GM19395 (cell line): ENCODE data around the gene NUDT8.
"Not testable (repeated sequence)": the region's sequence is repeated elsewhere in the genome, so short reads cannot be mapped to it uniquely, and the experiment has no call there.

Experiments
- ATAC-seq: cut with Tn5 transposase; IDR thresholded peaks from one replicate; pipeline ENCODE4 v1.9.1; 2021; ENCODE audit warnings: mild to moderate bottlenecking, moderate library complexity; ENCODE audit not compliant: unreplicated experiment

Gene NUDT8

GRCh38 chr11:67630228-67630942 lies 648 bp upstream of the NUDT8 start:
- peak; percentile 65 for ATAC-seq

GRCh38 chr11:67628710-67629385 lies 889 bp downstream of the NUDT8 start:
- ATAC-seq: no peak

DNA sequence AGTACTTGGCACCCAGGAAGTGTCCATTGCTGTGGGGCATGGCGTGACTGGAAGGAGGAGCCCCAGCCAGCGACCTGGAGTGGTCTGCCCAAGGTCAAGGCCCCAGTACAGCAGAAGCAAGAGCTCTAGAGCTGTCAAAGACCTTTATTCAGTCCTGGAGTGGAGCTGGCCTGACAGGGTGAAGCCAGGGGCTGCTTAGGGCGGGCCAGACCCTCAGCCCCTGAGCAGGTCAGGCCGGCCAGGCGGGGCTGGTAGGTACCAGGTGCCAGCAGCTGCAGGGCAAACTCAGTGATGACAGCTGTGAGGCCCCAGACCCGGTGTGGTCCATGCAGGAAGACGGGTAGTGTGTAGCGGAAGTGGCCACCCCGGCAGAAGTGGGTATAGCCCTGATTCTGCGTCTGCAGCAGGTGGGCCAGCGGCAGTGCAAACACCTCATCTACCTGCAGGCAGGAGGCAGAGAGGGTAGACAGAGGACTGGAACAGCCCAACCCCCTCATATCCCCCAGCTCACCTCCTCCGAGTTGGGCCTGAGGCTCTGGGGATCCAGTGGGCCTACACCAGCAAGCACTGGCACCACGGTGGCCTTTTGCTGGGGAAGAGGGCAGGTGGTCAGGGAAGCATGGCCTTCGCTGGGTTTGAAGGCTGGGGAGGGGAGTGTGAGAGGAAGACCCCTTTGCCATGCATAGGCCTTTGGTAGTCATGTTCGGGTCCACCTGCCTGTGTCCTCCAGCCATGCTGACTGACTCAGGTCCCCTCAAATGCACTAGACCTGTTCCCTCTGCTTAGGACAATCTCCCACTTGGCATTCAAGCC lies 1.7 kb downstream of the NUDT8 start:
- ATAC-seq: no peak

DNA sequence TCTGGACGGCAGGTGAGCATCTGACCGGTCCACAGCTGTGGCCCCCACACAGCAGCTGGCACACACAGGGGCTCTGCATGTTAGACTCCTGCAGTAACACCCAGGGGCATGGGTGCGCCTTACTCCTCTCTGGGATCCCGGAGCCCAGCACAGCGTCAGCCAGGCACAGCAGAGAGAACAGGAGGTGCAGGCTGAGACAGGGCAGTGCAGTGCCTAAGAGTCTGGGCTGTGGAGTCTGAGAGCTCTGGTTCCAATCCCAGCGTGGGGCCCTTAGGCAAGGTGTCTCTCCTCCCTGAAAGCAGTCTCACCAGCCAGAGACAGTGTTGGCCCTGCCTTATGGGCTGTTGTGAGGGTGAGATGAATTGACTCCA lies 2.3 kb downstream of the NUDT8 start:
- ATAC-seq: no peak

GRCh38 chr11:67626970-67627369 lies 2.8 kb downstream of the NUDT8 start:
- ATAC-seq: no peak

GRCh38 chr11:67626131-67626833 lies 3.5 kb downstream of the NUDT8 start:
- not testable (repeated sequence) for ATAC-seq

DNA sequence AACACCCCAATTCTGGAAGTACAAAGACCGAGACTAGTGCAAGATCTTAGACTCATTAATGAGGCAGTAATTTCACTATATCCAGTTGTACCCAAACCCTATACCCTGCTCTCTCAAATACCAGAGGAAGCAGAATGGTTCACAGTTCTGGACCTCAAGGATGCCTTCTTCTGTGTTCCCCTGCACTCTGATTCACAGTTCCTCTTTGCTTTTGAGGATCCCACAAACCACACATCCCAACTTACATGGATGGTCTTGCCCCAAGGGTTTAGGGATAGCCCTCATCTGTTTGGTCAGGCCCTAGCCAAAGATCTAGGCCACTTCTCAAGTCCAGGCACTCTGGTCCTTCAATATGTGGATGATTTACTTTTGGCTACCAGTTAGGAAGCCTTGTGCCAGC lies 5.9 kb downstream of the NUDT8 start:
- ATAC-seq: not testable (repeated sequence)

- not testable (repeated sequence) for ATAC-seq
Measured at GRCh38 chr11:67622905-67623304, 6.8 kb downstream of the NUDT8 start.

GRCh38 chr11:67621928-67622327 lies 7.8 kb downstream of the NUDT8 start:
- ATAC-seq: not testable (repeated sequence)

DNA sequence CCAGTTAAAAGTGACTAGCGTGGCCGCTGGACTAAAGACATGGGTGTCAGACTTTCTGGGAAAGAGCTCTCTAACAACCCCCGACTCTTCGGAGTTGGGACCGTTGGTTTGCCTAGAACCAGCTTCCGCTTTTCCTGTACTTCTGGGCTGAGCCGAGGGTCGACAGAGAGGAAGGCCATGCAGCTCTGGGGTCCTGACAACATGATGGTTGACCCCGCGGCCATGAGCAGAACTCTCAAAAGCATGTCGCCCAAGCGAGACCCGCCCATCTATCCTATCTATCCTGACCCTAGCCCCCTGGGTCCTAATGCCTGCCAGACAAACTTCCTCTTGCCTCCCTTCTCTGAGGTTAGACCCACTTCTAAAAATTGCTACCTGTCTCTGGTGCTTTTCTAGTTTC lies 9.1 kb downstream of the NUDT8 start:
- not testable (repeated sequence) for ATAC-seq

DNA sequence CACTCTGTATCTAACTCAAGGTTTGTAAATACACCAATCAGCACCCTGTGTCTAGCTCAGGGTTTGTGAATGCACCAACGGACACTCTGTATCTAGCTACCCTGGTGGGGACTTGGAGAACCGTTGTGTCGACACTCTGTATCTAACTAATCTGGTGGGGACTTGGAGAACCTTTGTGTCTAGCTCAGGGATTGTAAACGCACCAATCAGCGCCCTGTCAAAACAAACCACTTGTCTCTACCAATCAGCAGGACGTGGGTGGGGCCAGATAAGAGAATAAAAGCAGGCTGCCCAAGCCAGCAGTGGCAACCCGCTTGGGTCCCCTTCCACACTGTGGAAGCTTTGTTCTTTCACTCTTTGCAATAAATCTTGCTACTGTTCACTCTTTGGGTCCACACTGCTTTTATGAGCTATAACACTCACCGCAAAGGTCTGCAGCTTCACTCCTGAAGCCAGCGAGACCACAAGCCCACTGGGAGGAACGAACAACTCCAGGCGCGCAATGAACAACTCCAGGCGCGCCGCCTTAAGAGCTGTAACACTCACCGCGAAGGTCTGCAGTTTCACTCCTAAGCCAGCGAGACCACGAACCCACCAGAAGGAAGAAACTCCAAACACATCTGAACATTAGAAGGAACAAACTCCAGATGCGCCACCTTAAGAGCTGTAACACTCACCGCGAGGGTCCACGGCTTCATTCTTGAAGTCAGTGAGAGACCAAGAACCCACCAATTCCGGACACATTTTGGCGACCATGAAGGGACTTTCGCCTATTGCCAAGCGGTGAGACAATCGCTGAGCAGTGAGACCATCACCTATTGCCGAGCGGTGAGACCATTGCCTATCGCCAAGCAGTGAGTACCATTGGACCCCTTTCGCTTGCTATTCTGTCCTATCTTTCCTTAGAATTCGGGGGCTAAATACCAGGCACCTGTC lies 9.8 kb downstream of the NUDT8 start:
- ATAC-seq: not testable (repeated sequence)

- ATAC-seq: not testable (repeated sequence)
Measured at GRCh38 chr11:67618901-67619659, 10.7 kb downstream of the NUDT8 start.

- no peak for ATAC-seq
Measured at GRCh38 chr11:67617243-67617953, 12.3 kb downstream of the NUDT8 start.

- ATAC-seq: no peak
Measured at GRCh38 chr11:67616431-67617242, 13.1 kb downstream of the NUDT8 start.

DNA sequence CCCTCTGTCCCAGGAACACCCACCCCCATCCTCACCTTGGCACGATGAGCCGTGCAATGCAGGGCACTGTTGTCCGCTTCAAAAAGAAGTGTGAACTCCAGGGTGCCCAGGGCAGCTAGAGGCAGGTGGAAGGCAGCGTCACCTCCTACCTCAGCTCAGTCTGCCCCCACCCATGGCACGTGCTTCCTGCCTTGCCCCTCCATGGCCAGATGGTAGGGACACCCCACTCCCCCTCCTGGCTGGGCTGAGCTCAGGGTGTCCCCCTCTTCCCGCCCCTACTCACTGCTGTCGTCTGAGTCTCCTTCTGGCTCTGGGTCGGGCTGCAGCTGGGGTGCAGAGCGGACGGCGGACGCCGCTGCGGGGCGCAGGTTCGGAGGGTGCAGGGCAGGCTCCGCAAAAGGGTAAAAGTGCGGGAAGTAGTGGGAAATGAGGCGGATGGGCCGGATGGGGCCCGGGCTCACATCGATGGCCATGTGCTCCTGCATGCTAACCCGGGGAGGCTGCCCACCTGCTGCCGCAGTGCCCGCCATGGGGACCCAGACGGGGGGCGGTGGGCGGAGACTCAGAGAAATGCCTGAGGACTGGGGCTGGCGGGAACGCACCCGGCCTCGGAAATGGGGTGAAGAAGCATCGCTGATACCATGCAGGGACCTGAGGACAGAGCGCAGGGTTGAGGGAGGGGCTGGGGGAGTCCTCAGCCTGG lies 13.9 kb downstream of the NUDT8 start:
- no peak for ATAC-seq

GRCh38 chr11:67614730-67615714 lies 14.7 kb downstream of the NUDT8 start:
- no peak for ATAC-seq
